Measurements from ENCODE around the gene ABCC4.

The ABCC4 gene

DNA sequence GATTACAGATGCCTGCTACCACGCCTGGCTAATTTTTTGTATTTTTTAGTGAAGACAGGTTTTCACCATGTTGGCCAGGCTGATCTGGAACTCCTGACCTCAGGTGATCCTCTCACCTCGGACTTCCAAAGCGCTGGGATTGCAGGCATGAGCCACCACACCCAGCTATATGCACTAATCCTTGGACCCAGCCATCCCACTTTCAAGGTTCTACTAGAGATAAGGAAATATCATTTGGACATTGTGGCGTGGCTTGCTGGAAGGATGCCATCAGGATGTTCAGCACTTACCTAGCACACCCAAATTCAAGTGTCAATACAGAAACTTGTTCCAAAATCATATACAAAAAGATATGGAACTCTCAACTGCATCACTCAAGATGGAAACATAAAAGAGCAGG is 136.4 kb downstream of the ABCC4 start:
- H3K4me2 ChIP-seq (ENCODE audit: low read length), result no peak overlapping the region
- TF ChIP-seq EZH2phosphoT487 (IDR thresholded peaks at IDR 0.05; ENCODE audit: low read depth), result no peak
- TF ChIP-seq, protein P1, sequence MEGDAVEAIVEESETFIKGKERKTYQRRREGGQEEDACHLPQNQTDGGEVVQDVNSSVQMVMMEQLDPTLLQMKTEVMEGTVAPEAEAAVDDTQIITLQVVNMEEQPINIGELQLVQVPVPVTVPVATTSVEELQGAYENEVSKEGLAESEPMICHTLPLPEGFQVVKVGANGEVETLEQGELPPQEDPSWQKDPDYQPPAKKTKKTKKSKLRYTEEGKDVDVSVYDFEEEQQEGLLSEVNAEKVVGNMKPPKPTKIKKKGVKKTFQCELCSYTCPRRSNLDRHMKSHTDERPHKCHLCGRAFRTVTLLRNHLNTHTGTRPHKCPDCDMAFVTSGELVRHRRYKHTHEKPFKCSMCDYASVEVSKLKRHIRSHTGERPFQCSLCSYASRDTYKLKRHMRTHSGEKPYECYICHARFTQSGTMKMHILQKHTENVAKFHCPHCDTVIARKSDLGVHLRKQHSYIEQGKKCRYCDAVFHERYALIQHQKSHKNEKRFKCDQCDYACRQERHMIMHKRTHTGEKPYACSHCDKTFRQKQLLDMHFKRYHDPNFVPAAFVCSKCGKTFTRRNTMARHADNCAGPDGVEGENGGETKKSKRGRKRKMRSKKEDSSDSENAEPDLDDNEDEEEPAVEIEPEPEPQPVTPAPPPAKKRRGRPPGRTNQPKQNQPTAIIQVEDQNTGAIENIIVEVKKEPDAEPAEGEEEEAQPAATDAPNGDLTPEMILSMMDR (IDR thresholded peaks at IDR 0.05; ENCODE audit: low read depth, low read length), result no peak
- no peaks in the 10 kb centered on the region for H3K79me2 ChIP-seq (ENCODE audit: low read length)
- H3K27me3 ChIP-seq (ENCODE audit: low read depth, low read length), result no peaks in the 10 kb centered on the region
- H3K4me3 ChIP-seq (ENCODE audit: low read length), result no peak overlapping the region
- no peaks in the 10 kb centered on the region for H3K9me3 ChIP-seq (ENCODE audit: insufficient read depth, low read length)
- H3K27ac ChIP-seq (ENCODE audit: low read length), result no peak overlapping the region
- H2AFZ ChIP-seq (ENCODE audit: low read depth, low read length), result no peak overlapping the region
- H4K20me1 ChIP-seq (ENCODE audit: insufficient read depth, low read length), result no peaks in the 10 kb centered on the region
- H3K9ac ChIP-seq (ENCODE audit: low read length), result no peak overlapping the region
- H3K4me1 ChIP-seq (ENCODE audit: low read length), result no peaks in the 10 kb centered on the region
- no peaks in the 10 kb centered on the region for H3K36me3 ChIP-seq (replicated peaks; ENCODE audit: low read depth, low read length)

DNA sequence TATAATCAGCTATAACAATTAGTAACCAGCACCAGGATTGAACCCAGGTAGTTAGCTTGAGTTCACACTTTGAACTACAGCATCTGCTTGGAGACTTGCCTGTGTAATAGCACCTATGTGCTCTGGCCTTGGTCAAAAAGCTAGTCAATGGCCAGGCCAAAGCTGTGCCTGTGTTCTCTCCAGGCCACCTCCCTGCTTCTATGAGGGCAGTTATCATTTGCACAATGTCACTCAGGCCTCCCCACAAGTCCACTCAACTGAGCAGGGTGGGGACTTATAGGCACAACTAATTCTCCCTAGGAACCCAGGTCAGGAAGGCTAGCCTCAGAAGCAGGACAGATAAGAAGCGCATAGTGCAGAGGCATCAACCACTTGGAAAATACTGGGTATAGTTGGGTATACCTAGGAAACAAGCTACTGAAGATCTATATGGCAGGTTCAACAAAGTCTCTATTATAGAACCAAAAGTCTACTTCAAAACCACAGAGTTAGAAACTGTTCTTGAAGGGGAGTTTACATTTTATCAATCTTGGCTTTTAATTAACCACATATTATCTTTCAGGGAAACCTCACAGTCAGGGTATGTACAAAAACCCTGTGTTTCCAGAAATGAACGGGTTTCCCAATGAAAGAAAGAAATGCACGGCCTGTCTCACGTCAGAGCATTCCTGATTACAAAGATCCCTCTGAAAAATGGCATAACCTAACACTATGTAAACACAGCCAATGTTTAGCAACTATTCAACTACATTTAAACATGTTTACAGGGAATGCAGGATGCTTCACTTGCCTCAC is 140.9 kb downstream of the ABCC4 start:
- no peak for TF ChIP-seq EZH2phosphoT487 (IDR thresholded peaks at IDR 0.05; ENCODE audit: low read depth)
- TF ChIP-seq, protein P1 (IDR thresholded peaks at IDR 0.05; ENCODE audit: low read depth, low read length), result no peak
- Histone ChIP-seq H3K9ac (ENCODE audit: low read length) (no peak overlapping the region), H3K79me2 (ENCODE audit: low read length) (no peaks in the 10 kb centered on the region), H3K4me2 (ENCODE audit: low read length) (no peak overlapping the region), H2AFZ (ENCODE audit: low read depth, low read length) (no peak overlapping the region), H3K27me3 (ENCODE audit: low read depth, low read length) (no peaks in the 10 kb centered on the region), H3K27ac (ENCODE audit: low read length) (no peak overlapping the region), H3K4me3 (ENCODE audit: low read length) (no peak overlapping the region), H3K4me1 (ENCODE audit: low read length) (no peaks in the 10 kb centered on the region), H3K9me3 (ENCODE audit: insufficient read depth, low read length) (no peaks in the 10 kb centered on the region), H3K36me3 (replicated peaks; ENCODE audit: low read depth, low read length) (no peaks in the 10 kb centered on the region), H4K20me1 (ENCODE audit: insufficient read depth, low read length) (no peaks in the 10 kb centered on the region)

DNA sequence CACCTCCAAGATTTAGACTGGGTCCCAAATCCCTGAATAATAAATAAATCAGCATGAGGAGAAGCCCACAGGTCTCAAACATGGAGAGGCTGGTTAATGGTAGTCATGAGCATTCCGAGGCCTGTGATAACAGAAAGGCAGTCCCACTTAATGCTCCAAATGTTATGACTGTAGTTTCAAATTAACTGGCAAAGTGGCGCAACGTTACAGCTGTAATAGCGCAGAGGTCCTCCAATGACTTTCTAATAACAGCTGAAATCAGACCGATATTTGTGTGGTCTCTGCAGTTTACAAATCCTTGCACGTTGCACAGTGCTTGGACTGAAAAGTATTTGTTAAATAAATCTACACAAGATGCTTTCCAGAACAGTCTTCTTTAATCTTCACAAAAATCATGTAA is 141.8 kb downstream of the ABCC4 start:
- no peaks in the 10 kb centered on the region for H3K79me2 ChIP-seq (ENCODE audit: low read length)
- H3K4me1 ChIP-seq (ENCODE audit: low read length), result no peaks in the 10 kb centered on the region
- H3K36me3 ChIP-seq (replicated peaks; ENCODE audit: low read depth, low read length), result no peaks in the 10 kb centered on the region
- H3K4me3 ChIP-seq (ENCODE audit: low read length), result no peak overlapping the region
- TF ChIP-seq, protein P1 (IDR thresholded peaks at IDR 0.05; ENCODE audit: low read depth, low read length), result no peak
- no peak for TF ChIP-seq EZH2phosphoT487 (IDR thresholded peaks at IDR 0.05; ENCODE audit: low read depth)
- no peaks in the 10 kb centered on the region for H3K27me3 ChIP-seq (ENCODE audit: low read depth, low read length)
- no peaks in the 10 kb centered on the region for H3K9me3 ChIP-seq (ENCODE audit: insufficient read depth, low read length)
- H3K27ac ChIP-seq (ENCODE audit: low read length), result no peak overlapping the region
- no peak overlapping the region for H2AFZ ChIP-seq (ENCODE audit: low read depth, low read length)
- H3K9ac ChIP-seq (ENCODE audit: low read length), result no peak overlapping the region
- no peaks in the 10 kb centered on the region for H4K20me1 ChIP-seq (ENCODE audit: insufficient read depth, low read length)
- no peak overlapping the region for H3K4me2 ChIP-seq (ENCODE audit: low read length)

DNA sequence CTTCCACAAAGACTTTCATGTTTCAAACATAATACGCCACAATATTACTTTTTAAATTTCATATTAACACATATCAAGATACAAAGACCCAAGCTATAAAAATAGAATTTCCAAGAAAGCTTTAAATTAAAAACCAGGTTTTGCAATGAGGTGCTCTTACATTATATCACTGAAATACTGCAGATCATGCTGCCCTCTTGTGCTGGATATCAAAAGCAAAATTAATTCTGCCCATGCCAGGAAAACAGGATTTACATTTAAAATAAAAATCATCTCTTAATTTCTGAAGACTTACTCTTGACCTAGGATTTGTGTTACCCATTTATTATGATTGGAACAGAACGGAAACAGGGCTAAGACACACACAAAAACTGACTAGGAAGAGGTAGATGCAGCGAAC is 145.0 kb downstream of the ABCC4 start:
- no peaks in the 10 kb centered on the region for H3K9me3 ChIP-seq (ENCODE audit: insufficient read depth, low read length)
- no peaks in the 10 kb centered on the region for H3K4me1 ChIP-seq (ENCODE audit: low read length)
- no peak overlapping the region for H3K4me2 ChIP-seq (ENCODE audit: low read length)
- H3K9ac ChIP-seq (ENCODE audit: low read length), result no peak overlapping the region
- no peak overlapping the region for H3K27ac ChIP-seq (ENCODE audit: low read length)
- no peaks in the 10 kb centered on the region for H3K27me3 ChIP-seq (ENCODE audit: low read depth, low read length)
- no peak overlapping the region for H2AFZ ChIP-seq (ENCODE audit: low read depth, low read length)
- no peaks in the 10 kb centered on the region for H4K20me1 ChIP-seq (ENCODE audit: insufficient read depth, low read length)
- no peak overlapping the region for H3K4me3 ChIP-seq (ENCODE audit: low read length)
- no peaks in the 10 kb centered on the region for H3K36me3 ChIP-seq (replicated peaks; ENCODE audit: low read depth, low read length)
- H3K79me2 ChIP-seq (ENCODE audit: low read length), result no peaks in the 10 kb centered on the region
- TF ChIP-seq, protein P1 (IDR thresholded peaks at IDR 0.05; ENCODE audit: low read depth, low read length), result peak; percentile 65
- no peak for TF ChIP-seq EZH2phosphoT487 (IDR thresholded peaks at IDR 0.05; ENCODE audit: low read depth)
